Fibroblast of skin of left quadriceps (primary cell): ENCODE measurements around the gene SNAPIN.

Source experiments
- DNase-seq, 2 experiments: peaks; one replicate each; pipeline ENCODE4 v3.0.0-alpha.2; 2013; ENCODE audit warnings: low read depth in 2 of 2

The SNAPIN gene

DNA sequence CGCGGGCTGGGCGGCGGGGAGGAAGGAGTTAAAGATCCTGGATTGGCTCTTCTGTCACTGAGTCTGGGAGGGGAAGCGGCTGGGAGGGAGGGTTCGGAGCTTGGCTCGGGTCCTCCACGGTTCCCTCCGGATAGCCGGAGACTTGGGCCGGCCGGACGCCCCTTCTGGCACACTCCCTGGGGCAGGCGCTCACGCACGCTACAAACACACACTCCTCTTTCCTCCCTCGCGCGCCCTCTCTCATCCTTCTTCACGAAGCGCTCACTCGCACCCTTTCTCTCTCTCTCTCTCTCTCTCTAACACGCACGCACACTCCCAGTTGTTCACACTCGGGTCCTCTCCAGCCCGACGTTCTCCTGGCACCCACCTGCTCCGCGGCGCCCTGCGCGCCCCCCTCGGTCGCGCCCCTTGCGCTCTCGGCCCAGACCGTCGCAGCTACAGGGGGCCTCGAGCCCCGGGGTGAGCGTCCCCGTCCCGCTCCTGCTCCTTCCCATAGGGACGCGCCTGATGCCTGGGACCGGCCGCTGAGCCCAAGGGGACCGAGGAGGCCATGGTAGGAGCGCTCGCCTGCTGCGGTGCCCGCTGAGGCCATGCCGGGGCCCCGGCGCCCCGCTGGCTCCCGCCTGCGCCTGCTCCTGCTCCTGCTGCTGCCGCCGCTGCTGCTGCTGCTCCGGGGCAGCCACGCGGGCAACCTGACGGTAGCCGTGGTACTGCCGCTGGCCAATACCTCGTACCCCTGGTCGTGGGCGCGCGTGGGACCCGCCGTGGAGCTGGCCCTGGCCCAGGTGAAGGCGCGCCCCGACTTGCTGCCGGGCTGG lies 20.2 kb downstream of the SNAPIN start, which contains the start of gene NPR1:
TSS of gene NPR1 (plus strand) at position 170 of the 818 bp plus-strand sequence. CDS start at position 591, 421 bp downstream.
- no peak for DNase-seq

DNA sequence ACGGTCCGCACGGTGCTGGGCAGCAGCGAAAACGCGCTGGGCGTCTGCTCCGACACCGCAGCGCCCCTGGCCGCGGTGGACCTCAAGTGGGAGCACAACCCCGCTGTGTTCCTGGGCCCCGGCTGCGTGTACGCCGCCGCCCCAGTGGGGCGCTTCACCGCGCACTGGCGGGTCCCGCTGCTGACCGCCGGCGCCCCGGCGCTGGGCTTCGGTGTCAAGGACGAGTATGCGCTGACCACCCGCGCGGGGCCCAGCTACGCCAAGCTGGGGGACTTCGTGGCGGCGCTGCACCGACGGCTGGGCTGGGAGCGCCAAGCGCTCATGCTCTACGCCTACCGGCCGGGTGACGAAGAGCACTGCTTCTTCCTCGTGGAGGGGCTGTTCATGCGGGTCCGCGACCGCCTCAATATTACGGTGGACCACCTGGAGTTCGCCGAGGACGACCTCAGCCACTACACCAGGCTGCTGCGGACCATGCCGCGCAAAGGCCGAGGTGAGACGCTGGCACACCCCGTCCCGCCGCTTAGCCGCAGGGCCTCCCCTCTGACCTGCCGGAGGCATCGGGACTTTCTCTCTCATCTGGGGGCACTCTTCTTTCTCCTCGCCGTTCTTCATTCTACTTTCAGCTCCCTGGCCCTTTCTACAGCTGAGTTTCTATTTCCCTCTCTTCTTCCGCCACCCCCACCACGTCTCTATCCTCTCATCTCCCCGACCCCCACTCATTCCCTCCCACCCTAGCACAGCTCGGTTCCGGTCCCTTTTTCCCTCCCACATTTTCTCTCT lies 21.0 kb downstream of the SNAPIN start:
- no peak for DNase-seq

- DNase-seq = no peak
These were observed 21.6 kb downstream of the SNAPIN start for GRCh38 chr1:153680120-153680403.

GRCh38 chr1:153682730-153683129 lies 24.2 kb downstream of the SNAPIN start:
- no peak for DNase-seq

GRCh38 chr1:153683854-153684253 lies 25.4 kb downstream of the SNAPIN start:
- no peak for DNase-seq

- DNase-seq = no peak
These were observed 26.4 kb downstream of the SNAPIN start for GRCh38 chr1:153684892-153685291.

DNA sequence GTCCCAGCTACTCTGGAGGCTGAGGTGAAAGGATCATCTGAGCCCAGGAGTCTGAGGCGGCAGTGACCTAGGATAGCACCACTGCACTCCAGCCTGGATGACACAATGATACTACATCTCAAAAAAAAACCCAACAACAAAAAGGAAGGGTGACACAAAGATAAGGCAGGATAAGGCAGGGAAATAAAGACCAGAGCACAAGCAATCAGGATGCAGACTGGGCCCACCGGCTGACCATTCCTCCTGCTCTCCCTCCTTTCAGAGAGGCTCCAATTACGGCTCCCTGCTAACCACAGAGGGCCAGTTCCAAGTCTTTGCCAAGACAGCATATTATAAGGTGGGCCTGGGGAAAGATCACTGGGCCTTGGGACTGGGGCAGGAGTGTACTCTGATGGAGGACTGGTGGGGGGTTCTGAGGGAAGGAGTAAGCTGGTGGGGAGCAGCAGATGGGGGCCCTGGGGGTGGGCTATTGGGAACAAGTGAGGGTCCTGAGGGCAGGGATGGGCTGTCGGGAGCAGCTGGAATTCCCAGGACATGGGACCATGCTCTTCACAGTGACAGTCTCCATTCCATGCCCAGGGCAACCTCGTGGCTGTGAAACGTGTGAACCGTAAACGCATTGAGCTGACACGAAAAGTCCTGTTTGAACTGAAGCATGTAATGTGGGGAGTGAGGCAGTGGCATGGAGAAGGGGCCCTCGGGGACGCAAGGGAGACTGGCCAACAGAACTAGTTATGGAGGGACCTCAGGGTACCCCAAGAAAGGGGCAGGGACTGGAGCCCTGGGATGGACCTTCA lies 27.2 kb downstream of the SNAPIN start:
- DNase-seq = no peak

DNA sequence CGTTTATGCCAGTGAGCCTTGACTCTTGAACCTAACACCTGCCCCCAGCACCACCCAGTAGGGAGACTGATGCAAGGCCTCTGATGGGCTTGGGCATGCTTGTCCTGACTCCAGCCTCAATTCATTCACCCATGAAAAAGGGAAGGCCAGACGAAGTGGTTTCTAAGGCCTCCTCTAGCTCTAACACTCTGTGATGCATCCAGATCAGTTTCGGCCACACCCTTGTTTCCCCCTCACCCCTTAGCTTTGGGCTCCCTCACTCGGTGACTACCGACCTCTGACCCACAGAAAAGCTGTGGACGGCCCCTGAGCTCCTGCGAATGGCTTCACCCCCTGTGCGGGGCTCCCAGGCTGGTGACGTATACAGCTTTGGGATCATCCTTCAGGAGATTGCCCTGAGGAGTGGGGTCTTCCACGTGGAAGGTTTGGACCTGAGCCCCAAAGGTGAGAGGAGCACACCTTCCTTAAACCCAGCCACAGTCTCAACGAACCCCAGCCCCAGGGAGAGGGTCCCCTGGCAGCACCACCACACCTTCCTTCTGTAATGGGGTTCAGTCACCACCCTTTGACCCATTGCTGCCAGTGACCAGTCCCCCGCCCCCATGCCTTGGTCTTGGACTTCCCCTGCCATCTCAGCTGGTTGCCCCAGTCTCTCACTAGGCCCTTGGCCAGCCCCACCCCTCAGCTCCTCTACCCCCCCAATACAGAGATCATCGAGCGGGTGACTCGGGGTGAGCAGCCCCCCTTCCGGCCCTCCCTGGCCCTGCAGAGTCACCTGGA lies 29.0 kb downstream of the SNAPIN start:
- no peak for DNase-seq

DNA sequence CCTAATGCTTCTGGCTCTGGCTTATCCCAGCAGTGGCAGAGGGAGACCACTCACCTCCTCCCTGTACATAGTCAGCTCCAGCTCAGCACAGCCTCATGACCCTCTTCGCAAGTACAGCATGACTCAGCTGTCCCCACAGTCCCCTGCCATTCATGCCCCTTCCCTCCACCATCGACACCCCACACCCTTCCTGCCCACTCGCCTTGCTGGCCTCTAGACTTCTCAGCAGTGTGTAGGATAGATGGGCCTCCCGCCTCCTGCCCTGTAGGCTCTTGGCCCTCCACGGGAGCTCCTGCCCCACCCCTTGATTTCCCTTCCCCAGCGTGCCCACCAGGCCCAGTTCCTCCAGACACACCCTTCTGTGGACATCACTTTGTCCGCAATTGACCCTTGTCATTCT lies 29.8 kb downstream of the SNAPIN start:
- DNase-seq = no peak

DNA sequence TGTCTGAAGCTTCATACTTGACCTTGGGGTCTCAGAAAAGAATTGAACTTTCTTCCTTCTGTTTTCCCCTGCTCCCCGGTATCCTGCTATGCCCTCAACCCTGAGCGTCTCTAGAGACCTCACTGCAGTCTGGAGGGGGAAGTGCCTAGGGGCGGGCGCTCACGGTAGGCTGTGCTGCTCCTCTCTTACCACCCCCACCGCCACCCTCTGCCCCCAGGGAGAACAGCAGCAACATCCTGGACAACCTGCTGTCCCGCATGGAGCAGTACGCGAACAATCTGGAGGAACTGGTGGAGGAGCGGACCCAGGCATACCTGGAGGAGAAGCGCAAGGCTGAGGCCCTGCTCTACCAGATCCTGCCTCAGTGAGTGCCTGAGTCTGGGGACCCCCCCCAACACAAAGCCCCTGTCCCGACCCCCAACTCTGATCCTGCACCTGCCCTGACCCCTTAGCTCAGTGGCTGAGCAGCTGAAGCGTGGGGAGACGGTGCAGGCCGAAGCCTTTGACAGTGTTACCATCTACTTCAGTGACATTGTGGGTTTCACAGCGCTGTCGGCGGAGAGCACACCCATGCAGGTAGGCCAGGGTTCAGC lies 30.3 kb downstream of the SNAPIN start:
- no peak for DNase-seq

GRCh38 chr1:153693466-153693865 lies 35.0 kb downstream of the SNAPIN start:
- DNase-seq = no peak

DNA sequence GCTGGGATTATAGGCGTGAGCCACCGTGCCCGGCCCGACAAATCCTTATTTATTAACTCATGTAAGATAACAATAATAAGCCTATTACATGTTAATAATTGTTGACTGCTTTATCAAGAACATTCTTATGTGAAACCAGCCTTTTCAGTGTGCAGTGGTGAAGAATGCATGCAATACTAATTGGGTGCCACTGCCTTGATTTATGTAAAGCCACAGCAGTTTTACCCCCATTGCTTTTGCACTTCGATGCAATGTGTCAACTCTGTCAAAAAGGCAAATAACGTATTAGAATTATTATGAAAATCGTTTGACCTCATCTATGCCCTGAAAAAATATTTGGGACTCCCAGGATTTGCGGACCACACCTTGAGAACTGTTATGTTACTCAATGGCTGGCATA lies 38.2 kb downstream of the SNAPIN start:
- DNase-seq = no peak

DNA sequence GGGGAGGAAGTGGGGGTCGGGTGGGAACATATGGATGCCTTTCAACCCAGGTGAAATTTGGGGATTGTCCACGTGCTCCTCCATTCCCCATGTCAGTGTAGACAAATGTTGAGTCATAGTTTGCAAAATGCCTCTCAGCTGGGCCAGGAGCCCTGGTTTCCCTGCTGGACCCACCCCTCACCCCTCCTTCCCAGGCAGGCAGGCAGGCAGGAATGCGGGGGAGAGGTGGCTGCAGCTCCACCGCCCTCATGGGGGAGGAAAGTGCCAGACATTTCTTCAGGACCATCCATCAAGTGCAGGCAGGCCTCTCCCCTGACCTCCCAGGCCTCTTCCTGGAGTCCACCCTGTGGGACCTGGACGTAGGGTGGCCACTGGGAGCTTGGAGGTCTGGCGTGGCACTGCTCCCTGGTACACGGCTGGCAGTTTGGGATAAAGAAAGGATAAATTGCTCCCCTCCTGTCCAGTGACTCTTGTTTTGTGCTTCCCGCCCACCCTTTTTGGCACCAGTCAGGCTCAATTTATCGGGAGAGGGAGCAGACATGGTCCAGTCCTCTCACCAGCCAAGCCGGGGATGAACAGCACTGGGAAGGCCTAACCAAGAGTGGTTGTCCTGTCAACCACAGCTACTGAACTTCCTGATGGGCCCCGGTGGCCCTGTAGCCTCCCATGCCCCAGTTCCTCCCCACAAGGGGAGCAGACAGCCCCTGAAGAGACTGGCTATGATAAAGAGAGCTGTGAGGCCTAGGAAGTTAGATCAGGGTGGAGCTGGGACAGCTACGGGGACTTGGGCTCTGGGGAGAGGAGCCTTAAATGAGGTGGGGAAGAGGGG lies 38.9 kb downstream of the SNAPIN start:
- DNase-seq = no peak

DNA sequence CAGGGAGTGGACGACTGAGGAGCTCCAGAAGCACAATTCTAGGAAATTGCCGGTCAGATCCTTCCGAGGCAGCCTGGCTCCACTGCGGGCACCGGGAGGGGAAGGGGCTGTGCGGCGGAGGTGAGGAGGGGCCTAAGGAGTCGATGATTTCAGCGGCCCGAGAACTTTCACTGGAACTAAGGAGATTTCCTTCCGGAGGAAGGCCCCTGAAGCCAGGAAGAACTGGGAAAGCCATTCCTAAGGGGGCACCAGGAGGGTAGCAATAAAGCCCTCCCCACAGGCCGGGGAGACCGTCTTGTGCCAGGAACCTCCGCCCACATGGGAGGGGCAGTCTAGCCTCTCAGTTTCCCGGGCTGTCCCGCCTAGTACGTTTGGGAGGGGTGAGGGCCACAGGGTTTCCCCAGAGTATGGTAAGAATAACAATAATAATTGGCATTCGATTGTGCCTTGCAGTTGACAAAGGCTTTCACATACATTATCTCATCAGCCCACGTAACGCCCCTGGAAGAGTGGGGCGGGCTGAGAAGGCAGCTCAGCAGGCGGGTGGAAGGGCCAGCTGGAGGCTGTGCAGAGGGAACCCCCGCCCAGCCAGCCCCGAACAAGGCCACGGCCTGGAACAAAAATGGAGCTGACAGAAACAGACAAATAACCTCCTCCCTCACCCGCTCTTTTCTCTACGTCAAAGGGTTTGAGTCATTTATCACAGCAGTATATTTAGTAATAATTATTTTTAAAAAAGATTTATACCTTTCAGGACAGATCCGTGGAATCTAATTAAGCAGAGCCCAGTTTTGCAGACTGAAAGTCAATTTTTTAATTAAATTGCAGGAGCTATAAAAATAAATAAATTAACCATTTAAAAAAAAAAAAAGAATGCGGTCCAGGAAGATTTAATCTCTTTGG lies 39.8 kb downstream of the SNAPIN start:
- DNase-seq = no peak

GRCh38 chr1:153698923-153699714 lies 40.6 kb downstream of the SNAPIN start:
- DNase-seq = no peak

GRCh38 chr1:153699768-153700167 lies 41.3 kb downstream of the SNAPIN start:
- no peak for DNase-seq

- no peak for DNase-seq
These were observed 47.0 kb downstream of the SNAPIN start for GRCh38 chr1:153705484-153705883.

DNA sequence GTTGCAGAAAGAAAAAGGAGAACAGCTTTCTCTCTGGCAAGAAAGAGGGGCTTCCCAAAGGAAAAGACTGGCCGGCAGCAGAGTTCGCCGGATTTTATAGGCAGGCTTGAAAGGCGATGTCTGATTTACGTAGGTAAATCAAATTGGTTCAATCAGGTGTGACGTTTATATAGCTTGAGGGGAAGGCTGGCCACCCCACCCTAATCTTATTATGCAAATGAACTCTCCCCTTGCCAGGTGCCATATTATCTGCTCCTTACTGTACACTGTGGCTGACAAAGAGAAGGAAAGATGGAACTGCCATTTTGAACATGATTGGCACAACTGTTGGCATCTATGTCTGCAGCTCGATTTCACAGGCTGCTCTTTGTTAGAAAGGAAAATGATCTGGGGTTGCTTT lies 52.5 kb downstream of the SNAPIN start:
- no peak for DNase-seq
